ENCODE data around the gene FNBP1L.
"Not testable (repeated sequence)": the region's sequence is repeated elsewhere in the genome, so short reads cannot be mapped to it uniquely, and the experiment has no call there.

FNBP1L gene

GRCh38 chr1:93528412-93528811, 80.5 kb downstream of the FNBP1L start:
- Histone ChIP-seq H3K27me3 (ENCODE audit: insufficient read depth, low read length) (no peaks in the 10 kb centered on the region), H3K4me3 (ENCODE audit: low read length) (no peak overlapping the region), H3K36me3 (ENCODE audit: insufficient read depth, low read length) (peaks cover 67% of the 10 kb centered on the region), H3K4me1 (ENCODE audit: insufficient read depth, low read length) (no peaks in the 10 kb centered on the region), H2AFZ (ENCODE audit: low read depth, low read length) (no peak overlapping the region), H3K9me3 (ENCODE audit: low read length) (no peaks in the 10 kb centered on the region)

- H3K4me3 ChIP-seq (ENCODE audit: low read length) = no peak overlapping the region
- H3K4me1 ChIP-seq (ENCODE audit: insufficient read depth, low read length) = no peaks in the 10 kb centered on the region
- H3K27me3 ChIP-seq (ENCODE audit: insufficient read depth, low read length) = no peaks in the 10 kb centered on the region
- H3K36me3 ChIP-seq (ENCODE audit: insufficient read depth, low read length) = peaks cover 78% of the 10 kb centered on the region
- H2AFZ ChIP-seq (ENCODE audit: low read depth, low read length) = no peak overlapping the region
- H3K9me3 ChIP-seq (ENCODE audit: low read length) = no peaks in the 10 kb centered on the region
Measured at GRCh38 chr1:93531193-93531592, 83.3 kb downstream of the FNBP1L start.

GRCh38 chr1:93532780-93533378, 85.0 kb downstream of the FNBP1L start:
- Histone ChIP-seq H3K27me3 (ENCODE audit: insufficient read depth, low read length) (no peaks in the 10 kb centered on the region), H3K9me3 (ENCODE audit: low read length) (no peaks in the 10 kb centered on the region), H3K4me1 (ENCODE audit: insufficient read depth, low read length) (no peaks in the 10 kb centered on the region), H2AFZ (ENCODE audit: low read depth, low read length) (no peak overlapping the region), H3K36me3 (ENCODE audit: insufficient read depth, low read length) (peaks cover 80% of the 10 kb centered on the region), H3K4me3 (ENCODE audit: low read length) (no peak overlapping the region)

GRCh38 chr1:93533677-93534076, 85.8 kb downstream of the FNBP1L start:
- Histone ChIP-seq H3K9me3 (ENCODE audit: low read length) (no peaks in the 10 kb centered on the region), H2AFZ (ENCODE audit: low read depth, low read length) (no peak overlapping the region), H3K27me3 (ENCODE audit: insufficient read depth, low read length) (no peaks in the 10 kb centered on the region), H3K36me3 (ENCODE audit: insufficient read depth, low read length) (peaks cover 78% of the 10 kb centered on the region), H3K4me1 (ENCODE audit: insufficient read depth, low read length) (no peaks in the 10 kb centered on the region), H3K4me3 (ENCODE audit: low read length) (no peak overlapping the region)

GRCh38 chr1:93537396-93537795, 89.5 kb downstream of the FNBP1L start:
- Histone ChIP-seq H3K36me3 (ENCODE audit: insufficient read depth, low read length) (peaks cover 54% of the 10 kb centered on the region), H3K9me3 (ENCODE audit: low read length) (no peaks in the 10 kb centered on the region), H3K4me3 (ENCODE audit: low read length) (no peak overlapping the region), H2AFZ (ENCODE audit: low read depth, low read length) (no peak overlapping the region), H3K4me1 (ENCODE audit: insufficient read depth, low read length) (no peaks in the 10 kb centered on the region), H3K27me3 (ENCODE audit: insufficient read depth, low read length) (no peaks in the 10 kb centered on the region)

- Histone ChIP-seq H2AFZ (ENCODE audit: low read depth, low read length) (no peak overlapping the region), H3K36me3 (ENCODE audit: insufficient read depth, low read length) (peaks cover 51% of the 10 kb centered on the region), H3K9me3 (ENCODE audit: low read length) (no peaks in the 10 kb centered on the region), H3K27me3 (ENCODE audit: insufficient read depth, low read length) (no peaks in the 10 kb centered on the region), H3K4me3 (ENCODE audit: low read length) (no peak overlapping the region), H3K4me1 (ENCODE audit: insufficient read depth, low read length) (no peaks in the 10 kb centered on the region)
Measured at GRCh38 chr1:93537924-93538323, 90.0 kb downstream of the FNBP1L start.

GRCh38 chr1:93541045-93541444, 93.1 kb downstream of the FNBP1L start:
- Histone ChIP-seq H3K27me3 (ENCODE audit: insufficient read depth, low read length) (no peaks in the 10 kb centered on the region), H3K9me3 (ENCODE audit: low read length) (no peaks in the 10 kb centered on the region), H3K4me3 (ENCODE audit: low read length) (no peak overlapping the region), H3K4me1 (ENCODE audit: insufficient read depth, low read length) (no peaks in the 10 kb centered on the region), H2AFZ (ENCODE audit: low read depth, low read length) (no peak overlapping the region), H3K36me3 (ENCODE audit: insufficient read depth, low read length) (peaks cover 49% of the 10 kb centered on the region)

GRCh38 chr1:93542398-93542797, 94.5 kb downstream of the FNBP1L start:
- H3K4me1 ChIP-seq (ENCODE audit: insufficient read depth, low read length) = no peaks in the 10 kb centered on the region
- H3K27me3 ChIP-seq (ENCODE audit: insufficient read depth, low read length) = no peaks in the 10 kb centered on the region
- H3K36me3 ChIP-seq (ENCODE audit: insufficient read depth, low read length) = peaks cover 49% of the 10 kb centered on the region
- H3K9me3 ChIP-seq (ENCODE audit: low read length) = no peaks in the 10 kb centered on the region
- H2AFZ ChIP-seq (ENCODE audit: low read depth, low read length) = no peak overlapping the region
- no peak overlapping the region for H3K4me3 ChIP-seq (ENCODE audit: low read length)

GRCh38 chr1:93546162-93546863, 98.4 kb downstream of the FNBP1L start:
- Histone ChIP-seq H3K4me1 (ENCODE audit: insufficient read depth, low read length) (no peaks in the 10 kb centered on the region), H3K9me3 (ENCODE audit: low read length) (no peaks in the 10 kb centered on the region), H3K27me3 (ENCODE audit: insufficient read depth, low read length) (no peaks in the 10 kb centered on the region), H3K4me3 (ENCODE audit: low read length) (no peak overlapping the region), H3K36me3 (ENCODE audit: insufficient read depth, low read length) (peaks cover 76% of the 10 kb centered on the region), H2AFZ (ENCODE audit: low read depth, low read length) (no peak overlapping the region)

GRCh38 chr1:93549131-93549530, 101.2 kb downstream of the FNBP1L start:
- Histone ChIP-seq H3K9me3 (ENCODE audit: low read length) (no peaks in the 10 kb centered on the region), H3K4me3 (ENCODE audit: low read length) (no peak overlapping the region), H2AFZ (ENCODE audit: low read depth, low read length) (no peak overlapping the region), H3K36me3 (ENCODE audit: insufficient read depth, low read length) (peaks cover 71% of the 10 kb centered on the region), H3K27me3 (ENCODE audit: insufficient read depth, low read length) (no peaks in the 10 kb centered on the region), H3K4me1 (ENCODE audit: insufficient read depth, low read length) (peaks cover 19% of the 10 kb centered on the region)

- Histone ChIP-seq H3K9me3 (ENCODE audit: low read length) (no peaks in the 10 kb centered on the region), H3K27me3 (ENCODE audit: insufficient read depth, low read length) (no peaks in the 10 kb centered on the region), H3K4me1 (ENCODE audit: insufficient read depth, low read length) (peaks cover 19% of the 10 kb centered on the region), H2AFZ (ENCODE audit: low read depth, low read length) (no peak overlapping the region), H3K36me3 (ENCODE audit: insufficient read depth, low read length) (peaks cover 71% of the 10 kb centered on the region), H3K4me3 (ENCODE audit: low read length) (no peak overlapping the region)
Measured at GRCh38 chr1:93549811-93550210, 101.9 kb downstream of the FNBP1L start.

- Histone ChIP-seq H3K27me3 (ENCODE audit: insufficient read depth, low read length) (no peaks in the 10 kb centered on the region), H3K9me3 (ENCODE audit: low read length) (no peaks in the 10 kb centered on the region), H3K4me1 (ENCODE audit: insufficient read depth, low read length) (peaks cover 19% of the 10 kb centered on the region), H3K4me3 (ENCODE audit: low read length) (no peak overlapping the region), H3K36me3 (ENCODE audit: insufficient read depth, low read length) (peaks cover 52% of the 10 kb centered on the region), H2AFZ (ENCODE audit: low read depth, low read length) (no peak overlapping the region)
Measured at GRCh38 chr1:93552741-93553455, 105.0 kb downstream of the FNBP1L start.

- Histone ChIP-seq H3K36me3 (ENCODE audit: insufficient read depth, low read length) (peaks cover 41% of the 10 kb centered on the region), H3K4me1 (ENCODE audit: insufficient read depth, low read length) (peaks cover 19% of the 10 kb centered on the region)
- not testable (repeated sequence) for H3K4me3 ChIP-seq (ENCODE audit: low read length); H3K9me3 ChIP-seq (ENCODE audit: low read length); H2AFZ ChIP-seq (ENCODE audit: low read depth, low read length); H3K27me3 ChIP-seq (ENCODE audit: insufficient read depth, low read length)
Measured at GRCh38 chr1:93553886-93554490, 106.1 kb downstream of the FNBP1L start.

All from neuron (in vitro differentiated cells).